GM21737 (cell line): ENCODE data around the gene IRF2BPL.
A peak's percentile ranks its signal among the peaks of the same experiment; 100 is the strongest.

ENCODE experiments used
- ATAC-seq: cut with Tn5 transposase; IDR thresholded peaks from one replicate; pipeline ENCODE4 v1.9.1; 2021; ENCODE audit warnings: mild to moderate bottlenecking, moderate library complexity; ENCODE audit not compliant: unreplicated experiment

The IRF2BPL gene

GRCh38 chr14:76993752-76994151 is 34.8 kb downstream of the IRF2BPL start:
- no peak for ATAC-seq

DNA sequence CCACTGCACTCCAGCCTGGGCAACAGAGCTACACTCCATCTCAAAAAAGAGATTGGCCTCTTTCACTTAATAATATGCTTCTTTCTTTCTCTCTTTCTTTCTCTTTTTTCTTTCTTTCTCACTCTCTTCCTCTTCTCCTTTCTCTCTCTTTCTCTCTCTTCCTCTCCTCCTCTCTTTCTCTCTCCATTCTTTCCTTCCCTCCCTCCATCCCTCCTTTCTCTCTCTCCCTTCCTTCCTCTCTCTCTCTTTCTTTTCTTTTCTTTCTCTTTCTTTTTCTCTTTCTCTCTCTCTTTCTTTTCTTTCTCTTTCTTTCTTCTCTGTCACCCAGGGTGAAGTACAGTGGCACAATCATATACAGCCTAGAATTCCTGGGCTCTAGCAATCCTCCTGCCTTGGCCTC is 38.4 kb downstream of the IRF2BPL start:
- ATAC-seq, result no peak

GRCh38 chr14:76987956-76988520 is 40.5 kb downstream of the IRF2BPL start:
- no peak for ATAC-seq

DNA sequence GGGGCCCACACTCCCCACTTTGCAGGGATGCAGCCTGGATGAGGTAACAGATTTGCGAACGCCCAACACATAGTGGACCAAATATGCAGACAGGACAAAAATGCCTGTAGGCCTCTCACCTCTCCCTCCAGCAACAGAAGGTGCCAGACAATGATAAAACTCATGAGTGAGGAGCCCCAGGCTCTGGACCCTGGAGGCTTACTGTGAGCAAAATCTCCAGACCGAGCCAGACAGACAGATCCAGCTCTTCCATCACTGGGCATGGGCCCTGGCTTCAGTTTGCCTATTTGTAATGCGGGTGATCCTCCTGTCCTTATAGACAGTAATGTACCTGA is 42.3 kb downstream of the IRF2BPL start:
- ATAC-seq, result no peak

- no peak for ATAC-seq
These were observed 42.8 kb downstream of the IRF2BPL start for GRCh38 chr14:76985540-76986230.

GRCh38 chr14:76984787-76985375 is 43.6 kb downstream of the IRF2BPL start:
- ATAC-seq, result no peak

DNA sequence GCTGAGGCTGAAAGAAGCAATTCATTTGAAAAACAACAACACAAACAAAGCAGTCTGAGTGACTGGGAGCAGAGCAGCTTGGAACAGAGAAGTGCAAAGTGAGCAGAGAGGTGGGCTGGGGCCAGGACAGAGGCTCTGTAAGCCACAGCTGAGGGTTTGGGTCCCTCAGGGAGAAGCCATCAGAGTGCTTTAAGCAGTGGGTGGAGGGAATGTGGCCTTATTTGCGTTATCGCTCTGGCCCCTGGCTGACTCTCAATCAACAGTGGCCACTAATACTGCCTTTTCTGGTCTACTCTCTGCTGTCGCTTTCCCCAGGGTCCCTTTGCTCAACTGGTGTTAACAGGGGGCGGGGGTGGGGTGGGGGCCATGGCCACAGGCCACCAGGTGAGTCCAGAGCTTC is 44.2 kb downstream of the IRF2BPL start:
- no peak for ATAC-seq

DNA sequence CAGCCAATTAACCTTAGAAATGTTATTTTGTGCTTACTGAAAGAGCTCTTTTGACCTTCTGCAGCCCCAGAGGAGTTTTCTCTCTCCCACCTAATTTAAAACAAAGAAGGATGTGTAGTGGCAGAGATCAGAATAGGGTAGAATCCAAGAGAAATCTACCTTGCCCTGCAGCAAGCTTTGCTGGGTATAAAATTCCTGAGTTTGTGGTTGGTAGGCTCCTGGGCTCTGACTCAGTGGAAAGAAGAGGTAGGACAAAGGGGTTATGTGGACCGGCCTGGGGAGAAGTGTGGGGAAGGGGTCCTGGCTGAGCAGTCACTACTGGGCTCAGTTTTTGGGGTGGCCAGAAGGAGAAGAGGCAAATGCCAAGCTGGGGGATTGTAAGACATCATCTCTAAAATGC is 46.8 kb downstream of the IRF2BPL start:
- ATAC-seq, result no peak

GRCh38 chr14:76977793-76978720 is 50.5 kb downstream of the IRF2BPL start:
- peak; percentile 88 for ATAC-seq

GRCh38 chr14:76976240-76977005 is 52.1 kb downstream of the IRF2BPL start:
- no peak for ATAC-seq

GRCh38 chr14:76975812-76976211 is 52.7 kb downstream of the IRF2BPL start:
- ATAC-seq, result no peak

DNA sequence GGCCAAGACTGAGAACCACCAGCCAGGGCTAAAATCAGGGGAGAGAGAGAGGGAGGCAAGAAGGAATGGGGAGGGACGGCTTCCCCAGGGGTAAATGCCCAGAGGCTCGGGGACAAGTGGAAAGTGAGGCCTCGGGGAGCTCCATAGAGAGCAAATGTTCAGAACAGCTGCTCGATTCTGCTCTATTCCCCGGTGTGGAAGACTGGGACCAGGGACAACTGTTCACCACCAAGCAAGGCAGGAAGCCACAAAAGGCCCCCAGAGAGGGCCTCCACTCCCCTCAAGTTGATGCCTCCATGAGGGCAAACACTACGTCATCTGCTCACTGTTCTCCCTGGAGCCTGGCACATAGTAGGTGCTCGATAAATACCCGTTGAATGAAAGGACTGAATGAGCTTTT is 53.5 kb downstream of the IRF2BPL start:
- no peak for ATAC-seq
